HFFc6 (cell line): ENCODE measurements around the gene SLC29A3. TPM values are rescaled to one million over a fixed set of nuclear protein-coding genes. Genes with fewer than 3 reads are reported as not detected.

Experiments
- DNase-seq: peaks from one replicate; pipeline ENCODE4 v3.0.0-alpha.2; 2018
- H3K27ac Mint-ChIP-seq: 2 replicates; pipeline ENCODE4 v1.8.0; 2020; ENCODE audit warnings: mild to moderate bottlenecking, mixed read lengths
- H3K27me3 Mint-ChIP-seq: 2 replicates; pipeline ENCODE4 v1.8.0; 2021; ENCODE audit warnings: mild to moderate bottlenecking, moderate library complexity, mixed read lengths; ENCODE audit not compliant: insufficient read depth
- H3K36me3 Mint-ChIP-seq: 2 replicates; pipeline ENCODE4 v1.8.0; 2021; ENCODE audit warnings: low read depth, mixed read lengths
- H3K4me1 Mint-ChIP-seq: 2 replicates; pipeline ENCODE4 v1.8.0; 2020; ENCODE audit warnings: low read depth, mixed read lengths
- H3K4me3 Mint-ChIP-seq: 2 replicates; pipeline ENCODE4 v1.8.0; 2020; ENCODE audit warnings: mild to moderate bottlenecking, moderate library complexity, mixed read lengths
- H3K9me3 Mint-ChIP-seq: 2 replicates; pipeline ENCODE4 v1.8.0; 2020; ENCODE audit warnings: mild to moderate bottlenecking, mixed read lengths
- CTCF ChIP-seq: fragments of 200-600 bp; sonication (generic); IDR thresholded peaks from 2 replicates; pipeline ENCODE4 v1.5.0; 2021; ENCODE audit warnings: antibody characterized with exemption, mild to moderate bottlenecking
- total RNA-seq, 6 experiments: library from RNA; stranded (reverse); fragmentation: NEBNext Ultra II Directional; extraction: Animal tissue kit (Norgen Biotek cat#: 25700); gene quantifications; 2 replicates in 1 of 6; 3 replicates in 5 of 6; pipeline ENCODE4 v1.2.3, GENCODE V29; 2021

Gene SLC29A3
- total RNA-seq, 6 experiments from 2014 or later = 2.1 to 4.4 (median 2.7) TPM

GRCh38 chr10:71395621-71396020 is 76.6 kb downstream of the SLC29A3 start:
- DNase-seq = no peak
- no peaks in the 10 kb centered on the region for H3K4me1 Mint-ChIP-seq
- no peaks in the 10 kb centered on the region for H3K36me3 Mint-ChIP-seq
- no peak overlapping the region for H3K4me3 Mint-ChIP-seq
- peaks cover 70% of the 10 kb centered on the region for H3K27me3 Mint-ChIP-seq
- no peaks in the 10 kb centered on the region for H3K9me3 Mint-ChIP-seq
- no peak; the same call in 1 of the 2 replicates for TF ChIP-seq CTCF
- H3K27ac Mint-ChIP-seq = no peak overlapping the region

GRCh38 chr10:71396084-71396710 is 77.1 kb downstream of the SLC29A3 start:
- Mint-ChIP-seq H3K27me3 (peaks cover 65% of the 10 kb centered on the region), H3K36me3 (no peaks in the 10 kb centered on the region), H3K9me3 (no peaks in the 10 kb centered on the region), H3K4me3 (no peak overlapping the region), H3K4me1 (no peaks in the 10 kb centered on the region), H3K27ac (no peak overlapping the region)
- TF ChIP-seq CTCF = no peak
- DNase-seq = no peak

- H3K27me3 Mint-ChIP-seq = peaks cover 64% of the 10 kb centered on the region
- no peak for DNase-seq
- H3K27ac Mint-ChIP-seq = no peak within 1 kb of the TSS
- H3K4me1 Mint-ChIP-seq = no peaks in the 10 kb centered on the region
- TF ChIP-seq CTCF = no peak
- H3K36me3 Mint-ChIP-seq = no peaks in the 10 kb centered on the region
- H3K9me3 Mint-ChIP-seq = no peaks in the 10 kb centered on the region
- H3K4me3 Mint-ChIP-seq = no peak within 1 kb of the TSS
Measured at GRCh38 chr10:71396711-71397295, 77.7 kb downstream of the SLC29A3 start, which contains the start of gene CDH23. Gene CDH23 (plus strand): TSS chr10:71396920. CDS start chr10:71439832, 42,912 bp downstream.

- no peaks in the 10 kb centered on the region for H3K36me3 Mint-ChIP-seq
- H3K27me3 Mint-ChIP-seq = peaks cover 63% of the 10 kb centered on the region
- no peak overlapping the region for H3K4me3 Mint-ChIP-seq
- no peaks in the 10 kb centered on the region for H3K9me3 Mint-ChIP-seq
- DNase-seq = no peak
- H3K27ac Mint-ChIP-seq = no peak overlapping the region
- TF ChIP-seq CTCF = no peak
- H3K4me1 Mint-ChIP-seq = no peaks in the 10 kb centered on the region
Measured at GRCh38 chr10:71397296-71398212, 78.5 kb downstream of the SLC29A3 start.

GRCh38 chr10:71398976-71399375 is 79.9 kb downstream of the SLC29A3 start:
- no peak overlapping the region for H3K27ac Mint-ChIP-seq
- no peaks in the 10 kb centered on the region for H3K9me3 Mint-ChIP-seq
- no peak for DNase-seq
- TF ChIP-seq CTCF = no peak
- H3K36me3 Mint-ChIP-seq = no peaks in the 10 kb centered on the region
- no peak overlapping the region for H3K4me3 Mint-ChIP-seq
- H3K4me1 Mint-ChIP-seq = no peaks in the 10 kb centered on the region
- H3K27me3 Mint-ChIP-seq = peaks cover 53% of the 10 kb centered on the region
